NB4 (cell line): ENCODE data around the gene FAM78B.

ENCODE experiments used
- DNase-seq: peaks from one replicate; pipeline ENCODE4 v3.0.0; 2010; ENCODE audit warnings: low read depth
- H3K4me3 ChIP-seq: one replicate; pipeline ENCODE4 v1.5.1; 2011; ENCODE audit warnings: mild to moderate bottlenecking, low read depth, low read length, moderate library complexity
- MYC ChIP-seq: IDR thresholded peaks from 2 replicates; pipeline ENCODE4 v1.6.1; 2011; ENCODE audit warnings: low read depth, low read length
- POLR2A ChIP-seq: IDR thresholded peaks from 2 replicates; pipeline ENCODE4 v1.6.1; 2011; ENCODE audit warnings: mild to moderate bottlenecking; ENCODE audit not compliant: insufficient read length; ENCODE audit errors: extremely low read depth
- TF ChIP-seq, protein P1 (sequence below): IDR thresholded peaks from one replicate; pipeline ENCODE4 v1.5.1; 2012; ENCODE audit warnings: low read depth, low read length
- TF ChIP-seq, protein P2 (sequence below): IDR thresholded peaks from 2 replicates; pipeline ENCODE4 v1.6.1; 2011; ENCODE audit warnings: low read depth, low read length

FAM78B gene

DNA sequence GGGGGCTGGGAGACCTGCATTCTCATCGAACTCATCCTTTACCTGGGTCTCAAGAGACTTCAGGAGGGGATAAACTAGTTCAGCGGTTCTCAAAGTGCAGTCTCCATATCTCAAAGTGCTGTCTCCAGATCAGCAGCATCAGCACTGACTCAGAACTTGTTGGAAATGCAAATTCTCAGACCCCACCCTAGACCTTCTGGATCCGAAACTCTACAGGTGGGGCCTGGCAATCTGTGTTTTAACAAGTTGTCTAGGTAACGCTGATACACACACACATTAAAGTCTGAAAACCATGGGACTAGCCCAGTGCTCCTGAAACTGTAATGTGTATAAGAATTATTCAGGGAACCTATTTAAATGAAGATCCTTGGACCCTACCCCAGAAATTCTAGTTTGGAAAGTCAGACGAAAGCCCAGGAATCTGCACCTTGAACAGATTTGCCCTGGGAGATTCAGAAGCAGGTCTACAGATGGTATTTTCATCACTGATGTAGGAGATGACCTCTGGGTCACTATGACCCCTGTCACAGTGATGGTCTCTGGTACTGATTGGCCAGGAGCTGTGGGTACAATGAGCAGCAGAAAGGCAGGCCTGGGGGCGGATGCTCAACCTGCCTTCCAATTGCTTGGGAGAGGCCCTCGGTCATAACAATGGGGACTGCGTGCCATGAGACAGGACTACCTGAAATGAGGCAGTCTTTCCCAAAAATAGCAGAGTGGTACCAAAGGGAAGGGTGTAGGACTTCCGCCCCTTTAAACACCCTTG, 127.2 kb downstream of the FAM78B start:
- DNase-seq = no peak
- no peak overlapping the region for H3K4me3 ChIP-seq
- TF ChIP-seq, protein P1, sequence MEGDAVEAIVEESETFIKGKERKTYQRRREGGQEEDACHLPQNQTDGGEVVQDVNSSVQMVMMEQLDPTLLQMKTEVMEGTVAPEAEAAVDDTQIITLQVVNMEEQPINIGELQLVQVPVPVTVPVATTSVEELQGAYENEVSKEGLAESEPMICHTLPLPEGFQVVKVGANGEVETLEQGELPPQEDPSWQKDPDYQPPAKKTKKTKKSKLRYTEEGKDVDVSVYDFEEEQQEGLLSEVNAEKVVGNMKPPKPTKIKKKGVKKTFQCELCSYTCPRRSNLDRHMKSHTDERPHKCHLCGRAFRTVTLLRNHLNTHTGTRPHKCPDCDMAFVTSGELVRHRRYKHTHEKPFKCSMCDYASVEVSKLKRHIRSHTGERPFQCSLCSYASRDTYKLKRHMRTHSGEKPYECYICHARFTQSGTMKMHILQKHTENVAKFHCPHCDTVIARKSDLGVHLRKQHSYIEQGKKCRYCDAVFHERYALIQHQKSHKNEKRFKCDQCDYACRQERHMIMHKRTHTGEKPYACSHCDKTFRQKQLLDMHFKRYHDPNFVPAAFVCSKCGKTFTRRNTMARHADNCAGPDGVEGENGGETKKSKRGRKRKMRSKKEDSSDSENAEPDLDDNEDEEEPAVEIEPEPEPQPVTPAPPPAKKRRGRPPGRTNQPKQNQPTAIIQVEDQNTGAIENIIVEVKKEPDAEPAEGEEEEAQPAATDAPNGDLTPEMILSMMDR = no peak
- TF ChIP-seq POLR2A (no peak), MYC (no peak)
- TF ChIP-seq, protein P2, sequence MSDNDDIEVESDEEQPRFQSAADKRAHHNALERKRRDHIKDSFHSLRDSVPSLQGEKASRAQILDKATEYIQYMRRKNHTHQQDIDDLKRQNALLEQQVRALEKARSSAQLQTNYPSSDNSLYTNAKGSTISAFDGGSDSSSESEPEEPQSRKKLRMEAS = no peak

- H3K4me3 ChIP-seq = no peak overlapping the region
- DNase-seq = no peak
- TF ChIP-seq, protein P2 = no peak
- TF ChIP-seq, protein P1 = no peak
- TF ChIP-seq POLR2A = no peak
- TF ChIP-seq MYC = no peak
Measured at GRCh38 chr1:166036092-166036491, 130.7 kb downstream of the FAM78B start.

DNA sequence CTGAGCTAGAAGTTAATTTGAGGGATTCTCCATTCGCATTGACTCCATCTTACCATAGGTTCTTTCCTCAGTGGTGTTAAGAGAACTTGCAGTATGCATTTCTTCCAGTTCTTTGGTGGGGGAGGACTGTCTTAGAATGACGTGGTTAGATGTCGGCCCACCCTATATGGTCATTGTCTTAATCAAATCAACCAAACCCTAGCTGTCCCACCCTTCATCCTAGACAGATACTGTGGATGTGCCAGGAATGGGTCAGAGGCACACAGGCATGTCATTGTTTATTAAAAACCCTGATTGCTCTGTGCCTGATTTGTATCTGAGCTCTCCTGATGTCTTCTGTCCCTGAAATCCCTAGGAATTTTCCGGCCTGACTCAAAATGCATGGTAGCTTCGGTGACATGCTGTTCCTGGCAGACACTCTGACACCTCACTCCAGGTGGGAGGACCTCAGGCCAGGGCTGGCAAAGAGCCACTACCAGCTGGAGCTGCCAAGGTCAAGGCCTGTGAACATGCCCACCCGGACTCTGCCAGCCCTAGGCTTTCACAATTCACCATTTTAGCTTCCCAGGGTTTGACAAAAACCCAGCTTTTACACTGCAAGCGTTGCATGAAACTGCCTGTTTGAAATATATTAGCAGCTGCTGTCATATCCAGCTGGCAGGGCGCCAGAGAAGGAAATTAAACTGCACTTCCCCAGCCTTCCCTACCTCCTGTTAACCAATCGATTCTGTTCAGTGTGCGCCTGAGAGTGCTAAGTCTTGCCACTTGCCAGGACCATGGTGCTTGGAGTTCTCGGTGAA, 134.0 kb downstream of the FAM78B start:
- TF ChIP-seq, protein P2 = no peak
- TF ChIP-seq, protein P1 = no peak
- no peak for TF ChIP-seq POLR2A
- TF ChIP-seq MYC = no peak
- H3K4me3 ChIP-seq = no peak overlapping the region
- no peak for DNase-seq

DNA sequence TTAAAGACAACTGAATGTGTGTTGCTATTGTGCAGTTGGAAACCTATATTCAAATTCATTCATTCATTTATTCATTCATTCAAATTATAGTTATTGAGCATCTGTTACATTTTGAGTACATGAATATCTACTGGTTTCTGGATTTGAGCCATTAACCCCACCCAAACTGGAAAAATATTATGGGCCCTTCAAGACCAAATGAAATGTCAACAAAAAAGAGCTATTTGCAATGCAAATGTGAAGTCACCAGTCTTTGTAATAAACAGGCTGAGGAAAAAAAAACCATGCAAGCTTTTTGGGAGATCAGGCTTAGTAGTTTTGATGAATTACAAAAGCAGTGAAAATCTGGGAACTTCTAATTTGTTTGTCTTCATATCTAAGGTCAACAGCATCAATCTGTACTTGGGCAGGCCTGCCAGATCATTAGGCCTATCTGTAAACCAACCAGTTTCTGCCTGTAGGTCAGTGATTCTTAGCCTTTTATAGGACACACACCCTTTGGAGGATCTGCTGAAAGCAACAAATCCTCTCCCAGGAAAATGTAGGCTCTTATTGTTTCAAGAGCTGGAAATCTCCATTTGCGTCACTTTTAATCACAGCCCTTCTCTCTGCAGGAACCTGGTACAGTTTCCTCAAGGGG, 134.7 kb downstream of the FAM78B start:
- no peak overlapping the region for H3K4me3 ChIP-seq
- DNase-seq = no peak
- no peak for TF ChIP-seq MYC
- TF ChIP-seq, protein P1 = no peak
- TF ChIP-seq POLR2A = no peak
- TF ChIP-seq, protein P2 = no peak

DNA sequence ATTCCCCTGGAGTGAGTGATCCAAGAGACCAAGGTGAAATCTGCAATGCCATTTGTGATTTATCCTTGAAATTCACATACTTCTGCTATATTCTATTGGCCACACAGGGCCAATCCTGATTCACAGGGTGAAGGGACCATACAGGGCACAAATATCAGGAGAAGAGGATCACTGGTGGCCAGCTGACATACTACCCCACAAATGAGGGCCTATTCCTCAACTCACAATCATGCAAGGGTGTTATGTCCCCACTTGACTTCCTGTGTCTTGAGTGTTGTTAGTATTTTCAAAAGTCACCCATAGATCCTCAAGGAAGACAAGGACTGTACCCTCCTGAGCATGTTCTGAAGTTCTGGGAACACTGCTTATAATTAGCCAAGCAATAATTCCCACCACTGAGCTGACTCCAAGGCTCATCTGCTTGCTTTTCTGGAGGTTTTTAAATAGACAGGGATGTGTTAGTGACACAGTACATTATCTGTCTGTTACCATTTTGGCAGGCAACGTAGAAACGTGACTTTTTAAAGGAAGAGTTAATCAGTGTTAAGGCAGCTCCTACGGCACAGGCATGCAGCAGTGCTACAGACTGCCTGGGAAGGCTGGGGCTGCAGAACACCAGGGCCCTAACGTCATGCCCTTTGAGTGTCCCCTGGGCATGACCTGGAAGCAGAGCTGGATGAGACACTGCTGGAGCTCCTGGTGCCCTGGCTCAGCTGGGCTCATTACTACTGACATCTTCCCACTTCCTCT, 137.4 kb downstream of the FAM78B start:
- TF ChIP-seq MYC = no peak
- no peak for TF ChIP-seq POLR2A
- TF ChIP-seq, protein P1 = no peak
- TF ChIP-seq, protein P2 = no peak
- no peak overlapping the region for H3K4me3 ChIP-seq
- DNase-seq = no peak
